ENCODE data around the gene ARVCF.

ARVCF gene

DNA sequence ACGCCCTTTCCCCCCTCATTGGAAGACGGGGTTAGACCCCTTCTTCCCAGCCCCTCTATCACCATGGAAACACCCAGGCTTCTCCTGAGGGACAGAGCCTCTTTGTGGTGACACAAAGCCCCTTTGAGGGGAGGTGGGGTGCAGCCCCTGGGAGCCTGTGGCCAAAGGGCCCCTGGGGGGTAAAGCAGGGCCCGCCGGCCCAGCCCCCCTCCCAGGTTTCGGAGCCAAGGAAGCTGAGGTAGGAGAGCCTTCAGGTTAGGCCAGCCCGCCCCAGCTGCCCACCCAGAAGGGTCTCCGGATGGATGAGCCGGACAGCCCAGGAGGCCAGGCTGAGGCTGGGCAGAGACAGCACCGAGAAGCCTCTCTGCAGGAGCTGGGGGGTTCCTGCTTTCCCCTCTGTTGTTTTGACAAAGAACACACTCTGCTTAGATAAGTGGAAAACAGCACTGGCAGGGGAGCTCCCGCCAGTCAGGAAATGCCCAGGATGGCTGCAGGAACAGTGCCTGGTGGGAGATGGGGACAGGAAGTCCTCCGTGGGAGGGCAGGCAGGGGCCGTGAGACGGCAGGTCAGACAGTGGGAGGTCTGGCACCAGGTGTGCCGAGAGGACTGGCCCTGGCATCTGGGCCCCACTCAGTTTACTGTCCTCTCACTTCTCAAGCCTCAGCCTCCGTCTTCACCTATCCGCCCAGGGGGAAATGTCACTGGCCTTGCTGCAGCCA lies 18.2 kb downstream of the ARVCF start:
- DNase-seq: peak; percentile 87

DNA sequence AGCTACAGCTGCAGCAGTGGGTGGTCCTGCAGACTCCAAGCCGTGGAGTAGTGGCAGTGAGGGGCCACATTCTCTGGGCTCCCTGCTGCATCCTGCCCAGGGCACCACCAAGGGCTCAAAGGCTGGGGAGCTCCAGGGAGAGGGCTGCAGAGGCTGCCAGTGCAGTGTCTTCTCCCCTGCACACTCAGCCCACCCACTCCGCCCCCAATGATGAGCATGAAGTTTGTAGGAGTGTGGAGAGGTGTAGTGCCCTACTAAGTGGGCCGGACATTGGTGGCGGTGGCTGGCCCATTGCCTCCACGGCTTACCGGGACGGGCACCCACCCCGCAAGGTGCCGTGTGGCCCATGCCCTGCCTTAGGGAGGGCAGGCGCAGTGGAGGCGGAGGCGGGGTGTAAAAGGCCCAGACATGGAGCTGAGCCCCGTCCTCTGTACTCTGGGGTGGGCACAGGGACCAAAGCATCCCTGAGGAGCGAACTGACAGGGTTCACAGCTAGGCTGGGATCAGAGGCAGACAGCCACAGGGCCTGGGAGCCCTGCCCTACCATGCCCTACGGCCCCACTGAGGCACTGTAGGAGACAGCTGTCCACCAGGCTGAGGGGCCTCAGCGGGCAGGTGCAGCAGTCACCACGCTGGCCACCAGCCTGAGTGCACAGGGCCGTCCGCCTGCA lies 18.9 kb downstream of the ARVCF start:
- DNase-seq: no peak

DNA sequence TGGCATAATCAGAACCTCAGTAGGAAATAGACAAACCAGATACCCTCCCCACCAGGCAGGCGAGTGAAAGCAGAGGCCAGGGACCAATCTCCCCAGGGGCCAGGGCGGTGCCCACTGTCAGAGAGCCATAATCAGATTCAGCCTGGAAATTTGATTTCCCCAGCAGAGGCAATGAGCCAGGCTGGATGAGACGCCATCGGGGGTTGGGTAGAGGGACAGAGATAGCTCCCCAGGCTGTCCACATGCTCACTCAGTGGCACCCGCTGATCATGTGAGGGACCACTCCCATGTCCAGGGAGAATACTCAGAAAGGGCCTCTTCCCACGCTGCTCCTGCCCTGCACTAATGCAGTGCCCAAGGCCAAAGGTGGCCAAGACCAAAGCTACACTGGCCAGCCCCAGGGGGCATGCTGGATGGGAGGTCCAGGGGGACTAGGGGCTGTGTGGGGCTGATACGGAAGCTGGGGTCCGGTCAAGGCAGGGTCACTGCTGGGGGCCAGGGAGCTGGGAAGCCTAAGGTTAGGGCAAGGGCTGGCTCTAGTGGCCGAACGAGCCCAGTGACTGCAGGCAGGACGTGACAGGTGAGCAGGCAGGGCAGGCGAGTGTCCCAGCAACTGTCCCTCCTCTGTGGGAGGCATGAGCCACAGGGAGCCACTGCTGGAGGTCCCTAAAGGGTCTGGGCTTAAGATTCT lies 19.8 kb downstream of the ARVCF start:
- DNase-seq: no peak

DNA sequence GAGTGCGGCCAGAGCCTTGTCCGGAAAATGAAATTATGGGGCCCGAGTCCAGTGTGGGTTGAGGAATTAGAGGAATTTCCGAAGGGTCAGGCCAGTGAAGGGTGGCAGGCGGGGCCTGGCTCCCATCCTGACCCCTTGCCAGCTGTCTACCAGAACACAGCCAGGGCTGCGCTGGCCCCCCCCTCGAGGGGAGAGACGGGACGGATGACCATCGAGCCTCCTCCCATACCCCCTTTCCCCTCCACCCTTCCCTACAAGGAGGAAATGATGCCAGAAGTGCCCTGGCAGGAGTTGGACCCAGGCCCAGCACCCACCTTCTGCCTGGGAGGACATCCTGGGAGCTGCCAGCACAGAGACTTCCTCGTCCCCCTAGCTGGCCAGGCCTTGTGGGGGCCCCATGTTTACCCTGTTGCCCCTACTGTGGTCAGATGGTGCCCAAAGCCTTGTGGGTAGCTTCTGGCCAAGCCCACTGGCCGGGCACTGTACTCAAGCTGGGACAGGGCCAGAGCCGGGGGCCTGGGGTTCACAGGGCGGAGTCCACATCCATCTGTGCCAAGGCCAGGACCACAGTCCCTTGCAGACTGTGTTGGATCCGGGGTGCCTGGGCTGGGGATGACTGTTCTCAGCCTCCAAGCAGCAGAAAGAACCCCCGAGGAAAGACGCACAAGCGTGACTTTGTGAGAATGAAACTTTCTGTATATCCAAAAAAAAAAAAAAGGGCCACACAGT lies 20.8 kb downstream of the ARVCF start:
- no peak for DNase-seq

DNA sequence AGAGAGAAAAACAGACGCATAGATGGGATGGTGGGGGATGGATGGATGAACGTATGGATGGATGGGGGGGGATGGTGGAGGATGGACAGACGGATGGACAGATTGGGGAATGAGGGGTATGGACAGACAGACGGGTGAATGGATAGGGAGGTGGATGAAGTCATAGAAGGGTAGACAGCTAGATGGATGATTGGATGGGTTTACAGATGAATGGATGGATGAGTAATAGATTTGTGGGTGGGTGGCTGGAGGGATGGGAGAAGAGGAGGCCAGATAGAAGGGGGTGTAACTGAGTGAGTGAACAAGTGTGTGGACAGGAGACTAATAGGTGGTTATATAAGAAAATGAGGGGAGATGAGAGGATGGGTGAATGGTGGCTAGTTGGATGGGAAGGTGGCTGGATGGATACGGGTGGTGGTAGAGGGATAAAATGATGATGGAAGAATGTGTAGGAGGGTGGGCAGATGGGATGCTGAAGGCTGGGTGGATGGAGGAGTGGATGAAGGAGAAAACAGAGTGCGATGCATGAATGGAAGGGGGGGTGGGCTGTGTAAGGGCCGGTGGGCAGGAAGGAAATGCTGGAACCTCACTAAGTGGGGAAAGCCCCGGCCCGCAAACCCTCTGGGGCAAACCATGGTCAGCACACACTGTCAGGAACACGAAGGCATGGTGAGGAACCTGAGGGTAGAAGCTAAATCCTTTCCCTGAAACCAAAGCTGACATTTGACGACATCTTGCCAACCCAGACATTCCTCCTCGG lies 21.6 kb downstream of the ARVCF start:
- DNase-seq: no peak

DNA sequence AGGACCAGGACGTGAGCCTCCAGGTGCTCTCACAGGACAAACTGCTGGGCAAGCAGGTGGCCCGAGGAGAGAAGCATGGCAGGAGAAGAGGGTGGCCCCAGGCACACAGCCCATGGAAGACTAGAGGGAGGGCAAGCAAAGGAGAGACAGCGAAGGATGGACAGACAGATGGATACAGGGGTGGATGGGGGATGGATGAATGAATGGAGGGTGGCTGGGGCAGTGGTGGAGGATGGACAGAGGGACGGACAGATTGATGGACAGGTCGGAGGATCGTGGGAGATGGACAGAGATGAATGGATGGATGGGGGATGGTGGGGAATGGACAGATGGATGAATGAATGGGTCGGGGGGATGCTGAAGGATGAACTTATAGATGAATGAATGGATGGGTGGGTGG lies 22.7 kb downstream of the ARVCF start:
- DNase-seq: no peak

DNA sequence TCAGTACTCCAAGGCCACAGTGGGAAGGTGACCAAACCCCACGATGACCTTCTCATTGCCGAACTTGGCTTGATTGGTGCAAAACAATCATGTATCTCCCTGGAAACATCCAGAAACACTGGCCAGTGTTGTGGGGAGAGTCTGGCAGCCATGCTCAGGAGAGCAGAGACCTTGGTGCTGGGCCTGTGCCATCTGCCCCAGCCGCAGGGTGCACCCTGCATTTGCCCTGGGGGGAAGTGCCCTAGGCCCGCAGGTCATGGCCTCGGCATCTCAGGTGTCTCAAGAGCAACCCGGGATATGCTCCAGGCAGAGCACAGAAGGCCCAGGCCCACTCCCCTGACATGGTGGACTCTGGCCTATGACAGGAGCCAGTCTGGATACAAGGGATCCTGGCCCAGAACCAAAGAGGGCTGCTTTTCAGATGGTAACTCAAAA lies 23.7 kb downstream of the ARVCF start:
- no peak for DNase-seq

DNA sequence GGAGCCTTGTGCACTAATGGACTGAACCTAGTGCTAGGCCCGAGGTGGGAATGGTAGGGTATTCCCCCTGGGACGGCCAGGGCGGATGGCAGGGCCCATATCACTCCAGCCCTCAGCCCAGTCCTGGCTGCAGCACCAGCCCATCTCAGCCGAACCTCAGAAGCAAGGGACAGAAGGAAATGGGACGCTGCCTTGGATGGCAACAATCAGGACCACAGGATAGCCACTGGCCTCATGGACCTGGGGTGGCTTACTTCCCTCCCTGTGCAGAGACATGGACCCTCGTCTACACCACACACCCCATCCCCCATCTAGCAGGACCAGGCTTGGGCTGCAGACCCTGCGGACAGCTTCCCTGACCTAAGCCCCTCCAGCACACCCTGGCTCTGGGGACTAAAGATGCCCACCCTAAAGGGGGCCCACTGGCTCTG lies 24.1 kb downstream of the ARVCF start:
- no peak for DNase-seq

DNA sequence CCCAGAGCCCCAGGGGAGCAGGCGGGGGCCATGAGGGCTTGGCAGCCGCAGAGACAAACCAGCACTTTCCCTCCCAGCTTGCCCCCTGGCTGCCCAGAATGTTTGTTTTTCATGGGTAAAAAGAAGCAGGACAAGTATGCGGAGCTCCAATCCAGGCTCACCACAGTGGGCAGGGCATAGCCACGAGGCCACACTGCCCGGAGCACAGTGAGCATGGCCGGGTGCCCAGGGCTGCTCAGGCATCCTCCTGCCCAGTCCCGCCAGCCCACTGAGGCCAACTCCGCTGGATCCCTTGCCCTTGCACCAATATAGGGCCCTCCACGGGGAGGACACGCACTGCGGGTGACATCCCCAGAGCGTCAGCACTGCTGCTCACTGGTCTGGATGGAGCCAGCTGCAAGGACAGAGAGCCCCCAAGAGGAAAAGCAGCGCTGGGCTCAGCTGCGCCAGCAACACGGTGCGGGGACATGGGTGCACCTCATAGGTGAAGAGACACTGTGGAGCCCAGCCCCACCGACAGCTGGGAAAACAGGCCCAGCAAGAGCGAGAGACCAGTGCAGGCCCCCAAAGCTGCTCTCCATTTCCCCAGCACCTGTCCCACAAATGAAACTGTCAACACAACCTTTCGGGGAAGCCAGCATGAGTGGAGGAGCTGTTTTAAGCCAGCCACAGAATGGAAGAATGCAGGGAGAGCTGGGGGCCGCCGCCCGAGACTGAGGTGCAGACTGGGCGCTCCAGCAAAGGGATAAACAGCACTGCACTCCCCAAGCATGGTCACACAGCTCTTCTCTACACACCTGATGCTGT lies 24.8 kb downstream of the ARVCF start:
- no peak for DNase-seq

DNA sequence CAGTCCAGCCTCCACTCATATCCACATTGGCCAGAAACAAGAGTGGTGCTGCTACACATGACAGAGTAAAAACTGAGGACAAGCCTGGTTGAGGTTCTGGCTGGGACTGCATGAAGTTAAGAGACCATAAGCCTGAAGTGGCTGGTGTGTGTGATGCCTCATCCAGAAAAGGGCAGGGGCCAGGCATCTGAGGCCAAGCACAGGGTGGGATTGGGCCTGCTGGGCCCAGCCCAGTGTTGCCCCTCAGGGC lies 25.3 kb downstream of the ARVCF start:
- DNase-seq: no peak

DNA sequence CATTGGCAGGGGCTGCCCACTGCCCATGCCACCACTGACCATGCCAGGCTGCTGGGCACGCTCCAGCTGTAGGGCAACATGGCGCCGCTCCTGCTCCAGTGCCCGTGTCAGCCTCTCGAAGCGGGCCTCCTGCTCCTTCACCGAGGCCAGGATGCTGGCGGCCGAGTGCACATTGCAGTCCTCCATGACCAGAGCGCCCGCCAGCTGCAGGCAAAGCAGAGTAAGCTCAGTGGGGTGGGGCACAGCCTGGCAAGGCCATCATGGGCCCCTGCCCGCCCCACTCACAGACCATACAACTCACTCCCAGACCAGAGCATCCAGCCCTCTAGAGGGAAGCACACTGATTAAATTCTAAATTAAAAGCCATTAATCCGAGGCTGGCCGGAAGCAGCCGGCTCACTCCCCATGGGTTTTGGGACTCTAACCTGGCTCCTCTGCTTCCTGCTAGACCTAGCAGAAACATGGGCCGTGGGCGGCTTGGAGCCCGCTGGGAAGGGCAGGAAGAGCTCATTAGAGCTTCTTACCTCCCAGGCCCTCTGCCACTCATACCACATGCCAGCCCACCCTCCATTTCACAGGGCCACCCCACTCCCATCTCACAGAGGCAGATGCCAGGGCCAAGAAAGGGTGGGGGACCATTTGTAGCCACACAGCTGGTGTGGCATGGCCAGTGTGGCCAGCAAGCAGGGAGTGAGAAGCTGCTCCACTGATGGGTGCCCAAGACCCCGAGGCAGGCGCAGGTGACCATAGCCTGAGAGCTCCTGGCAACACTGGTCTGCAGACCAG lies 25.8 kb downstream of the ARVCF start:
- DNase-seq: no peak

DNA sequence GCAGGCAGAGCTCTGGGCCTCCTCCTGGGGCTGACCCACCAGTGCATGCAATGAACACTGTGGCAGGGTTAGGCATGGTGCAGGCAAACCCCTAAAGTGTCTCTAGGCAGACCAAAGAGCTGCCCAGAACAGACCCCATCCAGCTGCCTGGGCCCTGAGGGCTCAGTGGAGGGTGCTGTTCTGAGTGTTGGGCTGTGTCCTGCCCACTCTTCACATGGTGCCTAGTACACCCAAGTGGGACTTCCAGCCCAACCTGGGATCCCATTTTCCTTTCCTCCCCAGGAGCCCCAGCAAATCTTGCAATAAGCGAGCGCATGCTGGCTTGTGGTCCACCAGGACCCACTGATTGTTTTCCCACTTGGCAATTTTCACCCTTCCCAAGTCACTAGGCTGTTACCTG lies 26.4 kb downstream of the ARVCF start:
- DNase-seq: no peak

DNA sequence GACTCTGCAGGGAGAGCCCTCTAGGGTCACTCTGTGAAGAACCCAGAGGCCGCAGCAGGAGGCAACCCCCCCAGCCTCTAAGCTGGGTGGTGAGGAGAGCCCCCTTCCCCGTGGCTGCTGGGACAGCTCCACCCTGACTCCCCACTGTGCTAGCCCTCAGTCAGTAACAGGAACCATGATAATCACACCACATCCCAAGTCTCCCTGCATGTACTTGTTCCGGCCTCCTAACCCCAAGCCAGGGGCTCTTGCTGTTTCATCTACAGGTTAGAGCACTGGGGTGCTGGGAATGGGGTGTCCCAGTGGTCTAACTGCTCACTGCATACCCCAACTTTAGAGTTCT lies 26.9 kb downstream of the ARVCF start:
- no peak for DNase-seq

DNA sequence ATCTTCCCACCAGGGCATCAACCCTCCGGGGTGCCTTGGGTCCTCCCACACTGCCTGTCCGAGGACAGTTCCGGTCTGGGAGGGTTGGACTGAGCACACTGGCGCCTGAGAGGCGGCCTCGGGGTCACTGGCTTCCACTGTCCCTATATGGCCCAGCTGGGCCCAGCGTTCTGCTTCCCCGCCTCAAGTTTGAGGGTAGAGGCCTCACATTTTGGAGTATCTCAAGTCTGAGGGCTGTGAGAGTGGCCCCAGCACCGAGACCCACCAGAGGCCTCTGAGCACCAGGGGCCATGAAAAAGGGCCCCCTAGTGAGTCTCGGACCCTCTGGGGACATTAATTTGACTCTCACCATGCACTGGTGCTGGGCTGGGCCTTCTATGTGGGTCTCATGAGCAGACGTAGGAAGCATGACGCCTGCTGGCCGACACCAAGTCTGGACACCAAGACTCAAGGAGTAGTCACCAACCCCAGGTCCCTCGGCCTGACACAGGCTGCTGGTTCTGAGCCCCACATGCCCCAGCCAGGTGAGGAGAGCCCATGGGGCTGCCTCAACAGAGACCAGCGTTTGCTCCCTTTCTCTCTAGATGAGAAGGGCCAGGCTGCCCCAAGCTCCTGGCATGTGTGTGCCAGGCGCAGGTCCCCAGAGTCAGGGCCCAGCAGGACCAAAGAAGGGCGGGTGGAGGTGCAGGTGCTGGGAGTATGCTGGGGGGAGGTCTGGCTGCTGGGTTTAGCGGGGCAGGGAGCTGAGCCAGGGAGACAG lies 27.5 kb downstream of the ARVCF start:
- no peak for DNase-seq

DNA sequence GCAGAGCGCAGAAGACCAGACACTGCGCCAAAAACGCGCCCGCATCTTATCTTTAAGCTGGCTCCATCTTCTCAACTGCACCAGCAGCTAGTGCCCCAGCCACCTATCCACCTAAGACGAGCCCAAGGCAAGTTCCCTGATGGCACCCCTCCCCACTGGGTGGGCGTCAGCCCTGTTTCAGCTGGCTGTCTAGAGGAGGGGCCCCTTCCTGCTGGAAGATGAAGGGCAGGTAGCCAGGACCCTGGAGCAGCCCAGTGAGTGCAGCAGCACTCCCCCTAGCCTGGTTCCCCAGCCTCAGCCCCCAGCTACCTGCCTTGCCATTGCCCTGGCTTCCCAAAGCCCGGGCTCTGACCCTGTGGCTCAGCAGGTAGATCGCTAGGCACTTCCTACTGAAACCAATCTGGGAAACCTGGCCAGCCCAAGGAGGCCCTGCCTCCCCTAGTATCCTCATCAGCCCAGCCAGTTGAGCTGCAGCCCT lies 28.3 kb downstream of the ARVCF start:
- no peak for DNase-seq

DNA sequence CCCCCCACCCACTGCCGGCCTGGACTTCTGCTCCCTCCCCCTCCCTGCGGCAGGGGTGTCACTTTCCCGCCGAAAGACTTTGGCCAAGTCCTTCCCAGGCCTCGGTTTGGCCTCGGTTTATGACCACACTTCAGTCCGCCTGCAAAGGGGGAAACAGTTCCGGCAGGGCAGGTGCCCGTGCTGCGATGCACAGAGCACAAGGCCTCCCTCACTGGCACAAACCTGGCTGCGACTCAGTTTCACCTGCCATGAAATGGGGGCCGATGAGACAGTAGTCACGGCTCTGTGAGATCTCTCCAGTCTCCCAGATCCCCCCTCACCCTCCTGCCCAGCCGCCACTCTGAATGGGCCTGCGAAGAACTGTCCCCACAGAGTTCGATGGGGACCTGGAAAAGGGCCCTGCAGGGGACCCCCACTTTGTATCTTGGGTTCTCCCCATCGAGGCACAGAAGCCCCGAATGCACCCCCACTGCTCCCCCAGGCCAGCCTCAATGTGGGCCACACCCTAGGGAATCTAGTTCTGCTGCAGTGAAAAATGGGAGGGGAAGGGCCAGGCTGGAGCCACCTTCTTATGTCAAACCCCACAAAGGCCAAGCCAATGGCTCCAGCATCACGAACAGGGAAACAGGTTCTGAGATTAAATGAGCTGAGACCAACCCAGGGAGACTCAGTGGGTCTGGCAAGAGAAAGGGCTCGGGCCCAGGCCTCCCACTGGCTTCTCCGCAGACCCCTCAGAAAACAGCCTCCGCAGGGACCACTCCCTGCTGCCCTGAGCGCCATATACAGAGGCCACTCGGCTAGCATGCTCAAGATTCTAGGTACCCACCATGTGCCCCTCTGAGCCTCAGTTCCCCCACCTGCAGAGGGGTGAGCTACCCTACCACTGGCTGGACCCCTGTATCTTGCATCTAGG lies 29.0 kb downstream of the ARVCF start:
- DNase-seq: no peak

DNA sequence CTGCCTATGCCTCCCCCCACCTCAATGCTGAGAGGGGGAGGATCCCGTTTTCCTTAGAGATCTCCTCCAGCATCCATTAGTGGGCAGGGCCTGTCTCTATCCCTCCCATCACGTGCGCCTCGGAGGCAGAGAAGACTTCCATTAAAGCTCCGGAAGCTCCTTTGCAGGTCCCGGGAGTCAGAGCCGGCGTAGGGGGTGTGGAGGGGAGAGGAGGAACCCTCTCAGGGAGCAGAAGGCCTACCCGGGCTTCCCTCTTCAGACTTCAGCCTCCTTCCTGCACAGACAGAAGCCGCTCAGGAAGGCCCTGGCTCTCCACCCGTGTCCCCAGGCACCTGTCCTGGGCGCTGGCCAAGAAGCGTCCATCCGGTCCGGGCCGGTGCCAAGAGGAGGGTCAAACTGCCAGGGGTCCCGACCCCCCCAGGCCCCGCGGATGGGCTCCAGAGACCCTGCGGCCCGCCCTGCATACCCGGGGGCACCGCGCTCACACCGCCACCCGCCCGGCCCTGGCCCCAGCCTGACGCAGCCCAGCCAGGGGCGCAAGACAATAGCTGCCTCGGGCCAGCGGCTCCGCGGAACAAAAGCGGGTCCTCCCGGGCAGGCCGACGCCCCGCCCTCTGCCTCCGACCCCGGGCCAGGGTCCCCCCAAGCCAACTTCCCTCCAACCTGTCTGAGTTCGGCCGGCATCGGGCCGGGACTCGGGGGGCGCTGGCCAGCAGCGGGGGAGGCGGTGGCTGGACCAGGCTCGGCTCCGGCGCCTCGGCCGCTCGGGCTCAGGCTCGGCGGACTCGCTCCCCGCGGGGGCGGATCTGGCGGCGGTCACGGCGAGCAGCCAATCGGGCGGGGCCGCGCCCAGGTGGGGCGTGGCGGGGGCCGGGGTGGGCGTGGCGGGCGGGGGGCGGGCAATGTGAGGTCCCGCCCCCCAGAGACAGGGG lies 29.9 kb downstream of the ARVCF start:
- DNase-seq: peak; percentile 89

DNA sequence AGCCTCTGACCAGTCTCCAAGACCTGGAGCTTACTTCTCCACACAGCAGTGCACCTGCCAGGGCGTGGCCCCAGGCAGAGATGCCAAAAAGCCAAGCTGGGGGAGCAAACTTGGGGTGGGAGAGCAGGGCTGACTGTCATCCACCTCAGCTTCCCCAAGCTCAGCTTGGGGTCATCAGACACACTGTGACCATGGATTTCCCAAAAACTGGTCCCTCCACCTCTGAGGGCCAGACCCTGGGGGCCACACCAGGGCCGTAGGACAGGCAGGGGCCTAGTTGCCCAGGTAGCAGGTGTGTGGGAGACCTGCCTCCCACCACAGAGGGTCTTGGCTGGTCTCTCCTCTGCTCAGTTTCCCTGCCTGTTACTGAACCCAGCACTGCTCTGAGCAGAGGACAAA lies 30.6 kb downstream of the ARVCF start:
- no peak for DNase-seq
